ENCODE results near the gene PROX2.

DNA sequence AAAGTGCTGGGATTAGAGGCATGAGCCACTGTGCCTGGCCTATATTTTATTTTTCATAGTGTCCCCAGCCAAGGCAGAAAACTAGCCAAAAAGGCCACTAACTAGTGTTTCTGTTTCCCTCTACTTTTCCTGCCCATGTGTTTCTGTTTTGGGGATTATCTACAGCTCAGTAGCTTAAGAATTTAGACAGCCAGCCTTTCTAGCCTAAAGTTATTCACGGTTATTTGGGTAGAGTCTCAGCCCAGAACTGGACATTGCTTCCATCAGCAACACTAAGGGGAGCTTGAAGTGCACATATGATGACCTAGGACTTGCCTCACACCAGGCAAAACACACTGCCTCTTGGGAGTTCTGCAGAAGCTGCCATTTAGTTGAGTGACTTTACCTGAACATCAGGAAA lies 17.9 kb downstream of the PROX2 start:
- TF ChIP-seq, protein P1, sequence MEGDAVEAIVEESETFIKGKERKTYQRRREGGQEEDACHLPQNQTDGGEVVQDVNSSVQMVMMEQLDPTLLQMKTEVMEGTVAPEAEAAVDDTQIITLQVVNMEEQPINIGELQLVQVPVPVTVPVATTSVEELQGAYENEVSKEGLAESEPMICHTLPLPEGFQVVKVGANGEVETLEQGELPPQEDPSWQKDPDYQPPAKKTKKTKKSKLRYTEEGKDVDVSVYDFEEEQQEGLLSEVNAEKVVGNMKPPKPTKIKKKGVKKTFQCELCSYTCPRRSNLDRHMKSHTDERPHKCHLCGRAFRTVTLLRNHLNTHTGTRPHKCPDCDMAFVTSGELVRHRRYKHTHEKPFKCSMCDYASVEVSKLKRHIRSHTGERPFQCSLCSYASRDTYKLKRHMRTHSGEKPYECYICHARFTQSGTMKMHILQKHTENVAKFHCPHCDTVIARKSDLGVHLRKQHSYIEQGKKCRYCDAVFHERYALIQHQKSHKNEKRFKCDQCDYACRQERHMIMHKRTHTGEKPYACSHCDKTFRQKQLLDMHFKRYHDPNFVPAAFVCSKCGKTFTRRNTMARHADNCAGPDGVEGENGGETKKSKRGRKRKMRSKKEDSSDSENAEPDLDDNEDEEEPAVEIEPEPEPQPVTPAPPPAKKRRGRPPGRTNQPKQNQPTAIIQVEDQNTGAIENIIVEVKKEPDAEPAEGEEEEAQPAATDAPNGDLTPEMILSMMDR (IDR thresholded peaks at IDR 0.05), result no peak
- TF ChIP-seq POLR2A (IDR thresholded peaks at IDR 0.05), result no peak
